GM23338 (cell line): ENCODE results near the gene CIPC. TPM values are rescaled to one million over a fixed set of nuclear protein-coding genes. Genes with fewer than 3 reads are reported as not detected.
A peak's percentile ranks its signal among the peaks of the same experiment; 100 is the strongest.

Experiments used
- ATAC-seq: fragments of 200-7000 bp; cut with Tn5 transposase; 3 replicates; pipeline ENCODE4 v1.9.1; 2020
- DNase-seq: peaks from one replicate; pipeline ENCODE4 v3.0.0-alpha.2; 2015; ENCODE audit warnings: low spot score
- H2AFZ ChIP-seq: fragments of 200-600 bp; sonication (generic); 2 replicates; pipeline ENCODE4 v1.8.0; 2016; ENCODE audit warnings: antibody characterized with exemption, mild to moderate bottlenecking, moderate library complexity
- H3F3A ChIP-seq: fragments of 200-600 bp; sonication (generic); replicated peaks from 2 replicates; pipeline ENCODE4 v1.8.0; 2017; ENCODE audit warnings: antibody characterized with exemption, mixed run types, low read depth
- H3K27ac ChIP-seq: fragments of 200-600 bp; sonication (generic); 2 replicates; pipeline ENCODE4 v1.6.1; 2016; ENCODE audit warnings: low read depth
- H3K27me3 ChIP-seq: fragments of 200-600 bp; sonication (generic); 2 replicates; pipeline ENCODE4 v1.8.0; 2016; ENCODE audit warnings: mild to moderate bottlenecking, mixed run types, moderate library complexity; ENCODE audit not compliant: insufficient read depth
- H3K36me3 ChIP-seq: fragments of 200-600 bp; sonication (generic); 2 replicates; pipeline ENCODE4 v1.8.0; 2016; ENCODE audit warnings: mild to moderate bottlenecking; ENCODE audit not compliant: insufficient read depth
- H3K4me1 ChIP-seq: fragments of 200-600 bp; sonication (generic); 2 replicates; pipeline ENCODE4 v1.8.0; 2016; ENCODE audit warnings: mild to moderate bottlenecking, moderate library complexity; ENCODE audit not compliant: insufficient read depth
- H3K4me2 ChIP-seq: fragments of 200-600 bp; sonication (generic); 2 replicates; pipeline ENCODE4 v1.7.1; 2017; ENCODE audit warnings: mixed run types
- H3K4me3 ChIP-seq: fragments of 200-600 bp; sonication (generic); 2 replicates; pipeline ENCODE4 v1.6.1; 2016; ENCODE audit warnings: mixed run types
- H3K79me2 ChIP-seq: fragments of 200-600 bp; sonication (generic); replicated peaks from 2 replicates; pipeline ENCODE4 v1.8.0; 2017; ENCODE audit warnings: mild to moderate bottlenecking; ENCODE audit not compliant: insufficient read depth
- H3K9me2 ChIP-seq: fragments of 200-600 bp; sonication (generic); 2 replicates; pipeline ENCODE4 v1.8.0; 2017; ENCODE audit not compliant: insufficient read depth
- H4K20me1 ChIP-seq: fragments of 200-600 bp; sonication (generic); replicated peaks from 2 replicates; pipeline ENCODE4 v1.8.0; 2017; ENCODE audit warnings: mild to moderate bottlenecking; ENCODE audit not compliant: insufficient read depth
- H3K27ac Mint-ChIP-seq: 2 replicates; pipeline ENCODE4 v1.8.0; 2020; ENCODE audit warnings: inconsistent platforms, mild to moderate bottlenecking, moderate library complexity, mixed read lengths
- H3K27me3 Mint-ChIP-seq: 3 replicates; pipeline ENCODE4 v1.8.0; 2022; ENCODE audit warnings: low read depth, mild to moderate bottlenecking, moderate library complexity, mixed read lengths, inconsistent platforms; ENCODE audit not compliant: insufficient read depth, poor library complexity
- H3K36me3 Mint-ChIP-seq: 3 replicates; pipeline ENCODE4 v1.8.0; 2021; ENCODE audit warnings: low read depth, mild to moderate bottlenecking, inconsistent platforms, moderate library complexity, mixed read lengths
- H3K4me1 Mint-ChIP-seq: 3 replicates; pipeline ENCODE4 v1.8.0; 2020; ENCODE audit warnings: mild to moderate bottlenecking, inconsistent platforms, mixed read lengths
- H3K4me3 Mint-ChIP-seq: 3 replicates; pipeline ENCODE4 v1.8.0; 2021; ENCODE audit warnings: moderate library complexity, mild to moderate bottlenecking, inconsistent platforms, mixed read lengths
- H3K9me3 Mint-ChIP-seq: 3 replicates; pipeline ENCODE4 v1.8.0; 2020; ENCODE audit warnings: moderate library complexity, mild to moderate bottlenecking, inconsistent platforms, mixed read lengths
- CREB1 ChIP-seq: fragments of 250-450 bp; sonication (Bioruptor Pico); IDR thresholded peaks from 2 replicates; pipeline ENCODE4 v1.5.0; 2020; ENCODE audit warnings: low read depth, mild to moderate bottlenecking, moderate library complexity
- CTCF ChIP-seq, 2 experiments: fragments of 200-600 bp in 1 of 2; sonication (generic) in 1 of 2; conservative IDR thresholded peaks; 2 replicates each; pipeline versions ENCODE4 v1.5.1 to v1.6.1; 2016 to 2017; ENCODE audit warnings: antibody characterized with exemption in 2 of 2, low read depth in 2 of 2, mild to moderate bottlenecking in 2 of 2, moderate library complexity in 1 of 2
- EZH2 ChIP-seq: fragments of 200-600 bp; sonication (generic); IDR thresholded peaks from one replicate; pipeline ENCODE4 v1.8.0; 2017; ENCODE audit warnings: antibody characterized with exemption, mild to moderate bottlenecking, low read depth; ENCODE audit not compliant: unreplicated experiment
- EZH2phosphoT487 ChIP-seq: fragments of 200-600 bp; sonication (generic); IDR thresholded peaks from one replicate; pipeline ENCODE4 v1.8.1; 2018; ENCODE audit warnings: antibody characterized with exemption; ENCODE audit not compliant: unreplicated experiment
- POLR2AphosphoS5 ChIP-seq: IDR thresholded peaks from 2 replicates; pipeline ENCODE4 v1.6.1; 2016; ENCODE audit warnings: antibody characterized with exemption, low read depth
- ZNF114 ChIP-seq: fragments of 250-450 bp; sonication (Bioruptor Pico); IDR thresholded peaks from 2 replicates; pipeline ENCODE4 v1.5.0; 2020; ENCODE audit warnings: mild to moderate bottlenecking, moderate library complexity
- ZNF331 ChIP-seq: fragments of 250-450 bp; sonication (Bioruptor Pico); IDR thresholded peaks from 2 replicates; pipeline ENCODE4 v1.5.0; 2020; ENCODE audit warnings: low read depth, mild to moderate bottlenecking, moderate library complexity
- ZNF462 ChIP-seq: fragments of 250-450 bp; sonication (Bioruptor Pico); IDR thresholded peaks from 2 replicates; pipeline ENCODE4 v1.5.0; 2020; ENCODE audit warnings: mild to moderate bottlenecking, moderate library complexity
- polyA plus RNA-seq: library from polyadenylated mRNA; unstranded; fragments of >200 nt; fragmentation: Nextera tagmentation; extraction: Ambion mirVana; gene quantifications from 2 replicates; pipeline ENCODE4 v1.2.1, GENCODE V29; 2016
- total RNA-seq: library from RNA; depleted of rRNA; stranded (reverse); fragments of >200 nt; shearing (Covaris generic); gene quantifications from 2 replicates; pipeline ENCODE4 v1.2.3, GENCODE V29; 2014

Gene CIPC
- total and polyA plus RNA-seq, 2 experiments from 2014 or later = 8.1 to 36.9 TPM

GRCh38 chr14:77131206-77131605 is 33.1 kb downstream of the CIPC start (continued):
- TF ChIP-seq CTCF (conservative IDR thresholded peaks at IDR 0.05; ENCODE audit: low read depth in 2 of 2) (no peak), POLR2AphosphoS5 (no peak), ZNF114 (no peak)

- Mint-ChIP-seq H3K27ac (no peak overlapping the region), H3K9me3 (no peaks in the 10 kb centered on the region), H3K27me3 (peaks cover 8% of the 10 kb centered on the region), H3K36me3 (peaks cover 52% of the 10 kb centered on the region), H3K4me1 (peaks cover 17% of the 10 kb centered on the region), H3K4me3 (no peak overlapping the region)
- no peak overlapping the region for H3K4me2 ChIP-seq
- peak; percentile 27 to 49; a peak in 3 of 4 replicates for TF ChIP-seq CTCF (conservative IDR thresholded peaks at IDR 0.05; ENCODE audit: low read depth in 2 of 2)
- TF ChIP-seq EZH2phosphoT487 = no peak
- no peaks in the 10 kb centered on the region for H3K27me3 ChIP-seq
- DNase-seq = no peak
- H3K27ac ChIP-seq = no peak overlapping the region
- H2AFZ ChIP-seq = no peak overlapping the region
- no peak overlapping the region for H3K4me3 ChIP-seq
- ATAC-seq = no peak
- no peaks in the 10 kb centered on the region for H3K9me2 ChIP-seq
- H3K79me2 ChIP-seq = no peaks in the 10 kb centered on the region
- H3F3A ChIP-seq = 0 out of 2 replicates have a peak, but pooled peaks cover 8% of the 10 kb centered on the region
- H4K20me1 ChIP-seq = peaks cover 13% of the 10 kb centered on the region
- peaks cover 12% of the 10 kb centered on the region for H3K36me3 ChIP-seq
- 0 out of 2 replicates have a peak, but pooled peaks cover 8% of the 10 kb centered on the region for H3K4me1 ChIP-seq
Observed at GRCh38 chr14:77131871-77132486, 33.9 kb downstream of the CIPC start.

- Mint-ChIP-seq H3K9me3 (no peaks in the 10 kb centered on the region), H3K36me3 (peaks cover 67% of the 10 kb centered on the region), H3K4me3 (no peak overlapping the region), H3K27ac (no peak overlapping the region), H3K4me1 (peaks cover 10% of the 10 kb centered on the region), H3K27me3 (peaks cover 4% of the 10 kb centered on the region)
- Histone ChIP-seq H3K4me3 (no peak overlapping the region), H3K4me1 (peaks cover 4% of the 10 kb centered on the region; the same call in 1 of the 2 replicates), H4K20me1 (peaks cover 28% of the 10 kb centered on the region), H3K9me2 (no peaks in the 10 kb centered on the region), H3F3A (0 out of 2 replicates have a peak, but pooled peaks cover 8% of the 10 kb centered on the region), H3K36me3 (peaks cover 19% of the 10 kb centered on the region), H3K27me3 (no peaks in the 10 kb centered on the region), H3K27ac (no peak overlapping the region), H3K79me2 (peaks cover 12% of the 10 kb centered on the region), H2AFZ (no peak overlapping the region), H3K4me2 (no peak overlapping the region)
- ATAC-seq (peak; percentile 97), DNase-seq (peak; percentile 89)
- TF ChIP-seq EZH2phosphoT487 (no peak), ZNF462 (no peak), ZNF331 (no peak), POLR2AphosphoS5 (no peak), EZH2 (no peak), CREB1 (CRISPR knock-in tag) (0 out of 2 replicates have a peak, but pooled peaks have one; percentile 45)
Observed at GRCh38 chr14:77133720-77134338, 35.8 kb downstream of the CIPC start.
